ENCODE results near the gene DNAJC24.

DNAJC24 gene

GRCh38 chr11:31415435-31415834, 45.8 kb downstream of the DNAJC24 start:
- no peak for DNase-seq (ENCODE audit: low read depth)

DNA sequence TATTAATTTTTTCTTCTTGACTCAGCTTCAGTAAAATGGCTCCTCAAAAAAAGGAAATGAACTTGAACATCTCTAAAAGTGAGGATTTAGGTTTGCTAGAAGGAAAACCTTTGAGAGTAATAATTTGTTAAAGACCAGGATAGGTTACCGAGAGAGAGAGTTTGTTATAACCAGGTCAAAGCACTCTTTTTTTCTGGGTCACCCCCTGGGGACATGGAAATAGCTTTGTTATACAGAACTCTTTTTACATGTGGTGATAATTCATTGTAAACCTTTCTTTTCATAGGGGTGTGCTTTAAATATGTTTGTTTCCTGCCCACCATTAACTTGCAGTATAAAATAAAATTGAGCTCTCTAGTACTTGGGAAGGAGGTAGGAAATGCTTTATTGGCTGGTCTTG, 47.7 kb downstream of the DNAJC24 start:
- no peak for DNase-seq (ENCODE audit: low read depth)

DNA sequence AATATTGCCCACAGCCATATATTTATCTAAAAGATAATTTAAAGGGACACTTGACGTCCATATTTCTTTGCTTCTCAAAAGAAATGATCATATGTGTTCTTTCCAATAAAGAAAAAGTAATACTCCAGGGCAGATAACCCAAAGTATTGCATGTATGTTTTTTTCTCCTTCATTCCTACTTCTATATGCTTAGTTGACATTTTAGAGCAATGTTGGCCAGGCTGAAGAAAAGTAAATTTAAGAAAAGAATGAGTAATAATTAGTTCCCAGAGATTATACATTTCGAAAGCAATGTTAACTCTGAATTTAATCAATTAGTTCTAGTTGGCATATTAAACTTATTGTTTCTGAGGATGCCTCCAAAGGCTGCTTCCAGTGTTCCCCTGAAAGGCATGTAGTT, 48.2 kb downstream of the DNAJC24 start:
- no peak for DNase-seq (ENCODE audit: low read depth)

DNA sequence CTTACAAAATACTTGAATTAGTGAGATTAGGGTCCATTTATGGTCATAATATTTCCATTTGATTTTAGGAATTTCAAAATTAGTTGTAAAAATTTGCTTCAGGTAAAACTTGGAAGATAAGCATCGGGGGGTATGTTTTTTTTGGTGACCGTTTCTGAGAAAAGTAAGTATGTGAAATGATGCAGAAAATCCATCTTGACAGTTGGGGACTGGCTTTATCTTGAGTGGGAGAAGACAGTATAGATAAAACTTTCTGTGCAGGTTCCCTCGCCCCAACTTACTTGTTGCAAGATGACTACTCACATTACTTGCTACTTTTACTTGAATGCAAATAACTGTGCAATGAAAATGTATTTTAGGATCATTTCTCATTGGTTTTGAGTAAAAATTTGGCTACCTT, 49.5 kb downstream of the DNAJC24 start:
- no peak for DNase-seq (ENCODE audit: low read depth)

GRCh38 chr11:31419669-31420068, 50.0 kb downstream of the DNAJC24 start:
- DNase-seq (ENCODE audit: low read depth): no peak

- DNase-seq (ENCODE audit: low read depth): no peak
Measured at GRCh38 chr11:31421820-31422219, 52.2 kb downstream of the DNAJC24 start.

DNA sequence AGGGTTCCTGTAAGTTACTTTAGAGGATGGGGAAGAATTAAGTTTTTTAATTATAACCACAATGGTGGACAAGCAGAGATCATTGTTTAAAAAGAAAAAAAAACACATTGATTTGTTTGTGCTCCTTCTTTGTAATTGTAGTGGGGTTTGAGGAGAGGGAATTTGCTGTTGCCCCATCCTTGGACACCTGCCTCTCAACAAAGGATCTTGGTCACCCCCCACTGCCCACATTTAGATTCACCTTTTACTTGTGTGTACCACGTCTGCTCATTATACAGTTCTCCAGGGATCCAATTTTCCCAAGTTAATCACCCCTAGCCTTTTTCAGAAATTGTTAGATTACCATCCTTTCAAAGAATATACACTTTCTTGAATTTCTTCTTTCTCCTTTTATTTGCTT, 53.0 kb downstream of the DNAJC24 start:
- no peak for DNase-seq (ENCODE audit: low read depth)

- DNase-seq (ENCODE audit: low read depth): no peak
Measured at GRCh38 chr11:31424652-31425051, 55.0 kb downstream of the DNAJC24 start.

- no peak for DNase-seq (ENCODE audit: low read depth)
Measured at GRCh38 chr11:31433851-31434250, 64.2 kb downstream of the DNAJC24 start.

GRCh38 chr11:31437742-31438435, 68.2 kb downstream of the DNAJC24 start:
- DNase-seq (ENCODE audit: low read depth): peak; percentile 74

DNA sequence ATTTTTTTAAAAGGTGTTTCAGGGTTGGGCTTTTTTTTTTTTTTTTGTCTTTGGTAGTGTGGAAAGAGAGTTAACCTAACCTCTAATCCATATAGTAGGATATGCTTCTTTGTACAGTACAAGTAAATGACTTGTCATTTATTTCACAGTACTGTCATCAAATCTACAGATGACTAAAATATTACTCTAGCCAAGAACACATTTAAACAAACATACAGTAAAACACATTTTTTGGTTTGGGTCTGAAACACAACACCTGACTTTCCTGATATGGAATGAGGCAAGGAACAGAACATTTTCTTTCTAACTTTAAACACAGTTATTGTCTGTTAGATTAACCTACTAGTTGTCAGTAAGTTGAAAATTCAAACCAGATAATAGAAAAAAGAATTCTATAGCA, 71.6 kb downstream of the DNAJC24 start:
- no peak for DNase-seq (ENCODE audit: low read depth)

DNA sequence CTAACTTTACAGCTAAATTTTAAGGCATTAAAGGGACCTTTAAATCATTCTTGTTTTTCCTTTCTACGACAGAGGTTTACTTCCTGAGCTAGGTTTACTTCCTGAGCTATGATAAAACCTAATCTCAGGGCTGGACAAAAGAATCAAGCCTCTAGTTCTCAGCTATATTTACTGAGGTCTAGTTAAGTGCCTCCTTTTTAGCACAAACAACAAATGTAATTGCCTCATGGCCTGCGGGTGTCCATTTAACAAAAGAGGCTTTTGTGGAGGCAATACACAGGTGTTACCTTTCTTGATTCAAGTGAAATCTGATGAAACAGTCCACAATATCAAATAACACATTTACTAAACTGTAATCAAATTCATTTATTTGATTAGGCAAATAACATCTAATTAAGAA, 72.4 kb downstream of the DNAJC24 start:
- DNase-seq (ENCODE audit: low read depth): no peak

- DNase-seq (ENCODE audit: low read depth): no peak
Measured at GRCh38 chr11:31443802-31444201, 74.1 kb downstream of the DNAJC24 start.

GRCh38 chr11:31445621-31446020, 76.0 kb downstream of the DNAJC24 start:
- peak; percentile 24 for DNase-seq (ENCODE audit: low read depth)

DNA sequence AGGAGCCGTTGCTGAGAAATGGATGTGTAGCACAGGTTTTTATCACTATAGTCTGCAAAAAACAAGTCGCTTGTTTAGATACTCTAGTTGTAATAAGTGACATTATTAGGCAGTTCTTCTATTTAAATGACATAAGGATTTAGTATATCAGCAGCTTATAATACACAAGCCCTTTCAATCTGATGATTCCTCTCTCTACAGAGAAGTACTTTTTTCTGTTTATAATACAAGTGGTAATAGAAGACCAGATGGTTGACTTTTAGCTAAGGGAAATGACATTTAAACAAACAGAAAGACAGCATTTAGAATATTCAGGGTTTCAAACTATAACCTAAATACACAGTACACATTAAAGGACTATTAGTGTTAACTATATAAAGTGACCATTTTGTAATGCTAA, 79.4 kb downstream of the DNAJC24 start:
- no peak for DNase-seq (ENCODE audit: low read depth)

DNA sequence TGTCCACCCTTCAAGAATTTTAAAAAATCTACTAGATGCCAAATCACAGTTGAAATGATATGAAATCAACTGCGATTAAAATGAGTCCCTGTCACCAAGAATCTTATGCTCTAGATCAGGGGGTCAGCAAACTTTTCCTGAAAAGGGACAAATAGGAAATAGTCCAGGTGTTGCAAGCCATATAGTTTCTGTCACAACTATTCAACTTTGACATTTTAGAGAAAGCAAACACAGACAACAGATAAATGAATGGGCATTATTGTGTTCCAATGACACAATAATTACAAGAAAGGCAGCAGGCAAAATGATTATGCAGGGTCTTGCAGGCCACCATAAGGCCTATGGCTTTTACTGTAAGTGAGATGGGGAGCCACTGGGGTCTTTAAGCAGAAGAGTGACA, 81.2 kb downstream of the DNAJC24 start:
- no peak for DNase-seq (ENCODE audit: low read depth)

DNA sequence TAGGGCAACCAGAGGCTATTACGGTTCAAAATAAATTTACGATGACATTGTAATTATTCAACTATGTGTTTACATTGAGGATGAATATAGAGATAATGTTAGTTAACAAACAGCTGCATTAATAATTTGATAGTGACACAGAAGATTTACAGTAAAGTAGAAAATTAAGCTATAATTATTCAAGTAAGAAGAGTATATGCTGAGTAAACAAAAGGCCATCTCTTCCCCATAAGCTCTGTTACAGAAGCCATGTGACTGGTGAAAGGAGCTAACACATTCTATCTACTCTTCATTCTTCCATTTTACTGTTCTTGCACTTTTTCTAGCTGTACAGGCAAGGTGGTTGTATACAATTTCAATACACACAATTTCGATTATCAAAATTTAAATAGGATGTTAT, 85.5 kb downstream of the DNAJC24 start:
- no peak for DNase-seq (ENCODE audit: low read depth)

GRCh38 chr11:31464436-31464835, 94.8 kb downstream of the DNAJC24 start:
- DNase-seq (ENCODE audit: low read depth): no peak

DNA sequence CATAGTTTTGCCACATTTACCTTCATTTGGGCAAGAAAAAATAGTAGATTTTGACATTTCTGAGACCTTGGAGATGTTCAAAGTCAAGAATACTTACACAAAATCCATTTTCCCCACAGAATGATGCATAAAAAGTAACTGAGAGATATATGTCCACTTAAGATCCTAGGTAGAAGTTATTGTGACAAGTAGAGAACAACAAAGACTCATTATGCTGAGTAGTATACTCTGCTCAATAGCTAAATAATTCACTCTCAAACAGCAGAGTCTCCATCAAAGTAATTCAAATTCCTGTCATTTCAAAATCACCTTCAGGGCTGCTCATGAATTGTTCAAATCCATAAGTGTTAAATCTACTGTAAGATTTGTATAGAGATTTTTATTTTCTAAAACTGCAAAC, 104.4 kb downstream of the DNAJC24 start:
- DNase-seq (ENCODE audit: low read depth): no peak

DNA sequence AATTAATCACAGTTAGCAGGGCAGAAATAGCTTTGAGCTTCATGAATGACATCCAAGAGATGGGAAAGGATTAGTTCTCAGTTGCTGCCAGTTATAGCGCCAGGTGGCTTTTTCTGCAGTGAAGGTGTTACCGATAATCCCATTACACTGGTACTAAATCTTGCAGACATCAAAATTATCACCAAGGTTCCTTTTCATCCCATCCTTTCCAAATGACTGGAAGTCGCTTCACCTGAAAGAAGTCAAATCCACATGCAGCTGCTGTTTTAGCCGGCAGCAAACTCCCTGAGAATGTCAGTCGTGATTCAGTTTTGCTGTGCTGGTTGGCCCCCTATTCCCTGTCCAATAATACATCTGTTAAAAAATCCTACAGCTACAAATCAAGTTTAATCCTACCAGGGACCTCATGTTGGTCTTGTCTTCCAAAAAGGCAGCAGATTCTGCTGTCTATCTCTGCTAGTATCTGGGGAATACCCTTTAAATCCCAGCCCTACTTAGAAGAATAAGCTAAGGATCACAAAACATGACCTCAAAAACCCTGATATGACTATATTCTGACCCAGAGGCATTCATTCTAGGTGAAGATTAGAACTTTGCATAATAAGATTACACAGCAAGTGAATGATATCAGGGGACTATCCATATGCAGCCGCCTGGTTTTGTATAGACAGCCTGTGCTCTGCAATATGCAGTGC, 108.0 kb downstream of the DNAJC24 start:
- DNase-seq (ENCODE audit: low read depth): no peak

DNA sequence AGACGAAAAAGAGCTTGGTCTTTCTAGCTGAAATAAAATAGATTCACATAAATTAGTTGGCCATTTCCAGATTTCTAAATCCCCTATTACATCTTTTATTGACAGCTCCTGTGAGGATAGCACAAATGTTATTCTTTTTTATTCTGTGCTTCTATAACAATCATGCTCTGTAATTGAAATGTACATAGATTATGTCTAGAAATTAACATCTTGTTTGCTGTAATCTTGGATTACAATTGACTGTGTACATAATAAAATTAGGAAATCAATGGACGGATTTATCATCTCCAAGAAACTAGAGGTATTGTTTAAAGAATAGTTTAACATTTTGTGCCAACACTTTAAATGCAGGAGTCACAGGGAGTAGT, 108.5 kb downstream of the DNAJC24 start:
- DNase-seq (ENCODE audit: low read depth): no peak

DNA sequence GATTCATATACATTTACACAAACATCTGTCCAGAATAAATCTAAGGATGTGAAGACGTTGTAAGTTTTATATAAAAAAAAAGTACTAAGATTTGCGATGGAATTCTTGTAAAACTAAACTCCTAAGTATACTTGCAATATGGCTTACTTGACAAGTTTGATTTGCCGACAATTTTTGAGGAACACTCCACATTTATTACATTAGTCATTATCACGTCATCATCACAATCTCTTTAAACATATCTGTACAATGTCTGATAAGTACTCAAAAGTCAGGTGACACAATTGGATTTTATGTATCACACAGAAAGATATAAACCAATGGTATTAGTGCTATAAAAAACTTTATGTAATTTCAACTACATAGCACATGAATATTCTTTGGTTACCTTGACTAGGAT, 109.4 kb downstream of the DNAJC24 start:
- no peak for DNase-seq (ENCODE audit: low read depth)

DNA sequence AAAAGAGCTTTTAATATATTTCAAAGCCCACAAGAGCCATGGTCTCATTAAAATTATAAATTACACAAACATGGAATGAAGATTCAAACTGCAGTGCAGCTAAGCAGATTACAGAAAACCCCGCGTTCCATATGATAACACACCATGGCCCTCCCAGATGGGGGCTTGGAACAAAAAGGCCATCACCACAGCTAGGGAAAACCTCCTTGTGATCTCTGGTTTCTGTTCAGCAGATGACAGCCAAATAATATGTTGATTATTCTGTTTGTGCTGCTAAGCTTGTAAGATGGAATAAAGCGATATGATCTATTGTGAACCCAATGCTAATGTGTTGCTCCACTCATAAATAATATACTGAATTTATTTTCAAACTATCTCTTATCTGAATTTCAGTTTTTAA, 111.3 kb downstream of the DNAJC24 start:
- DNase-seq (ENCODE audit: low read depth): no peak
